Raji (cell line): Measurements from ENCODE around the gene ASGR1.

Experiments
- POLR2A ChIP-seq: IDR thresholded peaks from 2 replicates; pipeline ENCODE4 v1.6.1; 2011; ENCODE audit warnings: low read depth, low read length, control low read depth; ENCODE audit not compliant: insufficient read depth

ASGR1 gene

GRCh38 chr17:7204828-7205461, 25.8 kb upstream of the ASGR1 start:
- TF ChIP-seq POLR2A, result peak; percentile 45; the same call in 1 of the 2 replicates

- TF ChIP-seq POLR2A, result no peak
These were observed 25.2 kb upstream of the ASGR1 start for GRCh38 chr17:7204336-7204735.

- TF ChIP-seq POLR2A, result no peak
These were observed 24.2 kb upstream of the ASGR1 start for GRCh38 chr17:7203391-7203790.

GRCh38 chr17:7196651-7197401, 17.7 kb upstream of the ASGR1 start:
- TF ChIP-seq POLR2A, result no peak

GRCh38 chr17:7195971-7196370, 16.8 kb upstream of the ASGR1 start:
- TF ChIP-seq POLR2A, result no peak

GRCh38 chr17:7192271-7192937, 13.2 kb upstream of the ASGR1 start:
- TF ChIP-seq POLR2A, result no peak

GRCh38 chr17:7191571-7192270, 12.6 kb upstream of the ASGR1 start:
- TF ChIP-seq POLR2A, result no peak

- TF ChIP-seq POLR2A, result no peak
These were observed 11.9 kb upstream of the ASGR1 start for GRCh38 chr17:7191069-7191468.

GRCh38 chr17:7190276-7190917, 11.2 kb upstream of the ASGR1 start:
- no peak for TF ChIP-seq POLR2A

GRCh38 chr17:7186241-7186640, 7.1 kb upstream of the ASGR1 start:
- no peak for TF ChIP-seq POLR2A

GRCh38 chr17:7184647-7185046, 5.5 kb upstream of the ASGR1 start:
- TF ChIP-seq POLR2A, result no peak

GRCh38 chr17:7184091-7184488, 4.9 kb upstream of the ASGR1 start:
- TF ChIP-seq POLR2A, result no peak

GRCh38 chr17:7183433-7184090, 4.4 kb upstream of the ASGR1 start:
- no peak for TF ChIP-seq POLR2A

- no peak for TF ChIP-seq POLR2A
These were observed 225 bp downstream of the ASGR1 start for GRCh38 chr17:7178973-7179316.
